ENCODE measurements around the gene JPT2. TPM values are rescaled to one million over a fixed set of nuclear protein-coding genes. Genes with fewer than 3 reads are reported as not detected.

The JPT2 gene
- total RNA-seq, 1 experiment from 2014 or later = 244 TPM

GRCh38 chr16:1696863-1697262, 18.8 kb downstream of the JPT2 start:
- Histone ChIP-seq H3K4me3 (no peak overlapping the region), H3K27ac (no peak overlapping the region), H2AFZ (no peak overlapping the region), H3K9me3 (ENCODE audit: insufficient read depth, low read depth) (0 out of 2 replicates have a peak, but pooled peaks cover 4% of the 10 kb centered on the region), H3K9me2 (ENCODE audit: insufficient read depth) (no peaks in the 10 kb centered on the region), H4K20me1 (ENCODE audit: insufficient read depth) (no peaks in the 10 kb centered on the region), H3F3A (ENCODE audit: insufficient read depth, low read depth) (peaks cover 54% of the 10 kb centered on the region), H3K79me2 (ENCODE audit: low read depth) (peaks cover 40% of the 10 kb centered on the region), H3K27me3 (ENCODE audit: insufficient read depth, low read depth) (no peaks in the 10 kb centered on the region), H3K36me3 (ENCODE audit: low read depth) (peaks cover 68% of the 10 kb centered on the region), H3K4me2 (no peak overlapping the region), H3K4me1 (replicated peaks; ENCODE audit: insufficient read depth) (peaks cover 9% of the 10 kb centered on the region)
- TF ChIP-seq CTCF (conservative IDR thresholded peaks at IDR 0.05) (no peak), EZH2 (IDR thresholded peaks at IDR 0.05; ENCODE audit: low read depth) (no peak)
- DNase-seq = peak in 1 of 2 experiments; percentile 74
- POLR2A ChIA-PET (ENCODE audit: unreplicated experiment) = interaction anchor here (0.8 kb wide), 1 partner anchor 52 kb away, joined by 5 read pairs; no protein-coding TSS in a partner anchor
- BruUV-seq (replicated peaks) = no TSS peak
- intact Hi-C loops (cut with micrococcal nuclease; ENCODE audit: unreplicated experiment) = no loop called here
- CTCF ChIA-PET = no interaction called here

- Histone ChIP-seq H3K9me2 (ENCODE audit: insufficient read depth) (no peaks in the 10 kb centered on the region), H4K20me1 (ENCODE audit: insufficient read depth) (no peaks in the 10 kb centered on the region), H3K9me3 (ENCODE audit: insufficient read depth, low read depth) (0 out of 2 replicates have a peak, but pooled peaks cover 4% of the 10 kb centered on the region), H3K79me2 (ENCODE audit: low read depth) (peaks cover 21% of the 10 kb centered on the region), H3K4me1 (replicated peaks; ENCODE audit: insufficient read depth) (no peaks in the 10 kb centered on the region), H3K4me3 (no peak overlapping the region), H3K36me3 (ENCODE audit: low read depth) (peaks cover 50% of the 10 kb centered on the region), H3K4me2 (no peak overlapping the region), H3K27me3 (ENCODE audit: insufficient read depth, low read depth) (no peaks in the 10 kb centered on the region), H3F3A (ENCODE audit: insufficient read depth, low read depth) (peaks cover 64% of the 10 kb centered on the region), H2AFZ (no peak overlapping the region), H3K27ac (no peak overlapping the region)
- no peak for DNase-seq
- TF ChIP-seq EZH2 (IDR thresholded peaks at IDR 0.05; ENCODE audit: low read depth) (no peak), CTCF (conservative IDR thresholded peaks at IDR 0.05) (no peak)
- ChIA-PET POLR2A (ENCODE audit: unreplicated experiment) (no interaction called here), CTCF (no interaction called here)
- intact Hi-C loops (cut with micrococcal nuclease; ENCODE audit: unreplicated experiment) = no loop called here
- BruUV-seq (replicated peaks) = no TSS peak
These were observed 20.6 kb downstream of the JPT2 start for GRCh38 chr16:1698680-1699079.

- Histone ChIP-seq H2AFZ (no peak overlapping the region), H3K36me3 (ENCODE audit: low read depth) (peaks cover 35% of the 10 kb centered on the region), H3K27me3 (ENCODE audit: insufficient read depth, low read depth) (no peaks in the 10 kb centered on the region), H3K79me2 (ENCODE audit: low read depth) (peaks cover 8% of the 10 kb centered on the region; the same call in 1 of the 2 replicates), H3F3A (ENCODE audit: insufficient read depth, low read depth) (peaks cover 70% of the 10 kb centered on the region), H3K27ac (no peak overlapping the region), H3K4me3 (no peak overlapping the region), H3K9me2 (ENCODE audit: insufficient read depth) (no peaks in the 10 kb centered on the region), H3K4me1 (replicated peaks; ENCODE audit: insufficient read depth) (peaks cover 9% of the 10 kb centered on the region; the same call in 1 of the 2 replicates), H3K4me2 (no peak overlapping the region), H3K9me3 (ENCODE audit: insufficient read depth, low read depth) (0 out of 2 replicates have a peak, but pooled peaks cover 4% of the 10 kb centered on the region), H4K20me1 (ENCODE audit: insufficient read depth) (no peaks in the 10 kb centered on the region)
- no peak for DNase-seq
- TF ChIP-seq CTCF (conservative IDR thresholded peaks at IDR 0.05) (no peak), EZH2 (IDR thresholded peaks at IDR 0.05; ENCODE audit: low read depth) (no peak)
- ChIA-PET CTCF (no interaction called here), POLR2A (ENCODE audit: unreplicated experiment) (no interaction called here)
- BruUV-seq (replicated peaks) = no TSS peak
- intact Hi-C loops (cut with micrococcal nuclease; ENCODE audit: unreplicated experiment) = no loop called here
These were observed 22.2 kb downstream of the JPT2 start for GRCh38 chr16:1700246-1700645.
